A673 (cell line): ENCODE results near the gene NFASC. TPM values are rescaled to one million over a fixed set of nuclear protein-coding genes. Genes with fewer than 3 reads are reported as not detected.

ENCODE experiments used
- BruUV-seq: library from RNA; stranded (reverse); fragments of 400-500 nt; replicated peaks from 2 replicates; lab custom pipeline; 2021; lab: Mats Ljungman, UMichigan
- CTCF ChIA-PET: fragments of 300-600 bp; sonication (Branson Sonifier 250); formaldehyde crosslinking; loops from one replicate; lab custom pipeline; 2022; ENCODE audit warnings: antibody characterized with exemption; lab: Charles Lee
- POLR2A ChIA-PET: fragments of 300-600 bp; sonication (Branson Sonifier 250); formaldehyde crosslinking; loops from one replicate; lab custom pipeline; 2022; ENCODE audit warnings: antibody characterized with exemption; ENCODE audit not compliant: low non-redundant PET; lab: Charles Lee
- DNase-seq: peaks from one replicate; pipeline ENCODE4 v3.0.0-alpha.2; 2015; ENCODE audit warnings: low spot score
- H3K27ac ChIP-seq: fragments of 200-600 bp; sonication (generic); 2 replicates; pipeline ENCODE4 v1.5.1; 2016; ENCODE audit warnings: mixed run types, low read depth, mild to moderate bottlenecking, mixed read lengths, antibody characterized with exemption, low read length; ENCODE audit not compliant: poor library complexity, severe bottlenecking
- H3K27me3 ChIP-seq: fragments of 200-600 bp; sonication (generic); replicated peaks from 2 replicates; pipeline ENCODE4 v1.6.1; 2017; ENCODE audit warnings: mixed run types, low read depth, mild to moderate bottlenecking, mixed read lengths, antibody characterized with exemption, low read length; ENCODE audit not compliant: insufficient read depth, poor library complexity
- H3K36me3 ChIP-seq: fragments of 200-600 bp; sonication (generic); 2 replicates; pipeline ENCODE4 v1.6.1; 2016; ENCODE audit warnings: mixed run types, mild to moderate bottlenecking, mixed read lengths, antibody characterized with exemption, low read length; ENCODE audit not compliant: insufficient read depth, poor library complexity, severe bottlenecking
- H3K4me1 ChIP-seq: fragments of 200-600 bp; sonication (generic); 2 replicates; pipeline ENCODE4 v1.6.1; 2017; ENCODE audit warnings: mixed run types, mild to moderate bottlenecking, mixed read lengths, antibody characterized with exemption, low read length; ENCODE audit not compliant: insufficient read depth, poor library complexity, severe bottlenecking
- H3K4me3 ChIP-seq: fragments of 200-600 bp; sonication (generic); 2 replicates; pipeline ENCODE4 v1.5.1; 2016; ENCODE audit warnings: low read depth, mixed run types, mild to moderate bottlenecking, mixed read lengths, low read length; ENCODE audit not compliant: poor library complexity, severe bottlenecking
- H3K9me3 ChIP-seq: fragments of 200-600 bp; sonication (generic); 2 replicates; pipeline ENCODE4 v1.6.1; 2016; ENCODE audit warnings: mixed run types, low read depth, mild to moderate bottlenecking, mixed read lengths, antibody characterized with exemption, low read length; ENCODE audit not compliant: poor library complexity, severe bottlenecking
- EZH2 ChIP-seq: fragments of 200-600 bp; sonication (generic); IDR thresholded peaks from 2 replicates; pipeline ENCODE4 v1.6.1; 2017; ENCODE audit warnings: borderline replicate concordance, low read depth, mild to moderate bottlenecking, mixed read lengths, antibody characterized with exemption, low read length; ENCODE audit not compliant: poor library complexity, severe bottlenecking
- intact Hi-C: fragments of 100-400 bp; cut with micrococcal nuclease; formaldehyde crosslinking; loops from one replicate; pipeline ENCODE4 v1.10.0; 2022; ENCODE audit not compliant: unreplicated experiment
- total RNA-seq: library from RNA; stranded (reverse); gene quantifications from 2 replicates; pipeline ENCODE4 v1.2.3, GENCODE V29; 2021
- TF ChIP-seq, protein P1 (sequence below): fragments of 300-800, 200-600 bp; sonication (generic); conservative IDR thresholded peaks from 2 replicates; pipeline ENCODE4 v1.5.1; 2017; ENCODE audit warnings: low read depth, mild to moderate bottlenecking, antibody characterized with exemption, low read length, moderate library complexity, mixed read lengths

NFASC gene
- total RNA-seq, 1 experiment from 2014 or later, result 0.24 TPM

DNA sequence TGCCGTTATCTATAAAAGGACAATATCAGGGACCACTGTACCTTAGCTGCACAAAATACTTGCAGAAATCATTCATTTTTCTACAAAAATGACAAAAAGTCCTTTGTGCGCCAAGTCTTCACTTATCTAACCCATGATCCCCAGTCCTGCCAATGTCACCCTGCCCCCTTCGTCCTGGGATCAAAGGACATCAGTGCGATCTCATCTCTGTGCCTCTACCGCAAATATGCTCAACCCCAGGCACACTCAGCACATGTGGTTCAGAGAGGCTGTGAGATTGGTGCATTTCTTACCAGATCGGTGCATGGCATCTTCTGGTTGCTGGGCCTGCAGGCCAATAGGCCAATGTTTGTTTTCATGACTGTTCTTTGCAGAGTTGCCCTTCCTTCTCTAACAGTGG is 72.8 kb downstream of the NFASC start:
- no peak for TF ChIP-seq EZH2
- TF ChIP-seq, protein P1, sequence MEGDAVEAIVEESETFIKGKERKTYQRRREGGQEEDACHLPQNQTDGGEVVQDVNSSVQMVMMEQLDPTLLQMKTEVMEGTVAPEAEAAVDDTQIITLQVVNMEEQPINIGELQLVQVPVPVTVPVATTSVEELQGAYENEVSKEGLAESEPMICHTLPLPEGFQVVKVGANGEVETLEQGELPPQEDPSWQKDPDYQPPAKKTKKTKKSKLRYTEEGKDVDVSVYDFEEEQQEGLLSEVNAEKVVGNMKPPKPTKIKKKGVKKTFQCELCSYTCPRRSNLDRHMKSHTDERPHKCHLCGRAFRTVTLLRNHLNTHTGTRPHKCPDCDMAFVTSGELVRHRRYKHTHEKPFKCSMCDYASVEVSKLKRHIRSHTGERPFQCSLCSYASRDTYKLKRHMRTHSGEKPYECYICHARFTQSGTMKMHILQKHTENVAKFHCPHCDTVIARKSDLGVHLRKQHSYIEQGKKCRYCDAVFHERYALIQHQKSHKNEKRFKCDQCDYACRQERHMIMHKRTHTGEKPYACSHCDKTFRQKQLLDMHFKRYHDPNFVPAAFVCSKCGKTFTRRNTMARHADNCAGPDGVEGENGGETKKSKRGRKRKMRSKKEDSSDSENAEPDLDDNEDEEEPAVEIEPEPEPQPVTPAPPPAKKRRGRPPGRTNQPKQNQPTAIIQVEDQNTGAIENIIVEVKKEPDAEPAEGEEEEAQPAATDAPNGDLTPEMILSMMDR, result no peak
- H3K9me3 ChIP-seq, result no peaks in the 10 kb centered on the region
- H3K27me3 ChIP-seq, result peaks cover 15% of the 10 kb centered on the region
- BruUV-seq, result no TSS peak
- no peak overlapping the region for H3K27ac ChIP-seq
- intact Hi-C loops, result loop anchor here (10.0 kb wide), 1 partner anchor 369 kb away; no protein-coding TSS in a partner anchor
- H3K4me3 ChIP-seq, result no peak overlapping the region
- no peaks in the 10 kb centered on the region for H3K36me3 ChIP-seq
- POLR2A ChIA-PET, result no interaction called here
- H3K4me1 ChIP-seq, result no peaks in the 10 kb centered on the region
- CTCF ChIA-PET, result no interaction called here
- DNase-seq, result no peak

GRCh38 chr1:204944662-204945061 is 74.0 kb downstream of the NFASC start:
- intact Hi-C loops, result loop anchor here (10.0 kb wide), 1 partner anchor 370 kb away; no protein-coding TSS in a partner anchor
- no peak for TF ChIP-seq EZH2
- TF ChIP-seq, protein P1, result no peak
- POLR2A ChIA-PET, result no interaction called here
- CTCF ChIA-PET, result no interaction called here
- H3K9me3 ChIP-seq, result no peaks in the 10 kb centered on the region
- H3K27me3 ChIP-seq, result peaks cover 16% of the 10 kb centered on the region
- no peak overlapping the region for H3K4me3 ChIP-seq
- no peak for DNase-seq
- H3K27ac ChIP-seq, result no peak overlapping the region
- H3K36me3 ChIP-seq, result no peaks in the 10 kb centered on the region
- H3K4me1 ChIP-seq, result no peaks in the 10 kb centered on the region
- BruUV-seq, result no TSS peak

- Histone ChIP-seq H3K4me3 (no peak overlapping the region), H3K36me3 (no peaks in the 10 kb centered on the region), H3K27ac (no peak overlapping the region), H3K9me3 (no peaks in the 10 kb centered on the region), H3K4me1 (no peaks in the 10 kb centered on the region), H3K27me3 (peaks cover 11% of the 10 kb centered on the region)
- ChIA-PET POLR2A (interaction anchor here (0.6 kb wide), 1 partner anchor 126 kb away, joined by 6 read pairs; no protein-coding TSS in a partner anchor), CTCF (no interaction called here)
- intact Hi-C loops, result loop anchor here (10.0 kb wide), 1 partner anchor 371 kb away; no protein-coding TSS in a partner anchor
- no peak for DNase-seq
- no TSS peak for BruUV-seq
- TF ChIP-seq, protein P1, result no peak
- TF ChIP-seq EZH2, result no peak
Observed at GRCh38 chr1:204945565-204945977, 74.9 kb downstream of the NFASC start.
